GM21381 (cell line): ENCODE measurements around the gene OFD1.
"Not testable (repeated sequence)": the region's sequence is repeated elsewhere in the genome, so short reads cannot be mapped to it uniquely, and the experiment has no call there.

Source experiments
- ATAC-seq: cut with Tn5 transposase; IDR thresholded peaks from one replicate; pipeline ENCODE4 v1.9.1; 2021; ENCODE audit warnings: mild to moderate bottlenecking, moderate library complexity; ENCODE audit not compliant: unreplicated experiment

OFD1 gene

DNA sequence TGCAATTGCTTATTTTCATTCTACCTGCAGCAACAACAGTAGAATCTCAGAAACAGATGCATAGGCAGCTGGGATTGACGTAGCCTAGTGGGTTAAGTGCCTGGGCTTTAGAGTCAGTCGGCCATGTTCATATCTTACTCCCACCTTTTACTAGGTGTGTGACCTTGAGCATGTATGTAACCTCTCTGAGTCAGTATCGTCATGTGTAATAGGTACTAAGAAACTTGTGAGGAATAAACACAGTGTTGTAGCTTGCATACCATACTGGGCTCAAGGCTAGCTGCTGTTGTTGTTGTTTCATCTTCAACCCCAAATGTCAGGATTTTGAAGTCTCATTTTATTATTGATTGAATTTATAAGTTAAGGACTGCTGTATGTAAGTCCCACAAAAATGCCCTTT lies 31.4 kb upstream of the OFD1 start:
- no peak for ATAC-seq

DNA sequence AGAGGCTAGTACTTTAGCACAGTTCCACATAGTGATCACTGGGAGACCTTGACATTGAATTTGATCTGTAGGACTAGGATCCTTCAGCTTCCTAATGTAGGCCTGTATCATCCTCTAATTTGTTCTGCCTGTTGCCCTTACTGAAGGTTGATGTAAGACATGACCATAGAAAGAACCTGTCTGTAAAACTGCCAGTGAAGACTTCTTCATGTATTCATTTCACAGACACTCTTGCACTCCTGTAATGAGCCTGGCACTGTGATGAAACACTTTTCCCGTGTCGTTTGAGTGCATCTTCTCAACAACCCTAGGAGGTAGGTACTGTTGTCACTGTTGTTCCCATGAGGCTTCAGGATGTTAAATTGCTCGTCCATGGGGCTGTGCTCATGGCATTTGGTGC lies 31.0 kb upstream of the OFD1 start:
- no peak for ATAC-seq

DNA sequence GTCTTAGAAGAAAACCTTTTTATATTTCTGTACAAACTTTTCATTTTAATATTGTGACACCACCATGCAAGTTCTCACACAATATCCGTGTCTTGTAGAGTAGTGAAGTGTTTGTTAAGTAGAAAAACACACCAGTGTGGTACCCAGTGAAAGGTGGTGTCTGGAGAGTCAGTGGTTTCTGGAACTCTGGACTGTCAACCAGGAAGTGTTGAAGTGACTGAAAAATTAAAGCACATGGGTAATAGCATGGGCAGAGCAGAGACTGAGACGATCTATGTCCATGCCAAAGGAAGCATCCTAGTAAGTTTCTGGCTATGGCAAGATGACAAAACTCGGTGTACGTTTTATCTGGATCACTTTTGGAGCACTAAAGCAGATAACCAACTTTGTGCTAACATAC lies 23.4 kb upstream of the OFD1 start:
- no peak for ATAC-seq

DNA sequence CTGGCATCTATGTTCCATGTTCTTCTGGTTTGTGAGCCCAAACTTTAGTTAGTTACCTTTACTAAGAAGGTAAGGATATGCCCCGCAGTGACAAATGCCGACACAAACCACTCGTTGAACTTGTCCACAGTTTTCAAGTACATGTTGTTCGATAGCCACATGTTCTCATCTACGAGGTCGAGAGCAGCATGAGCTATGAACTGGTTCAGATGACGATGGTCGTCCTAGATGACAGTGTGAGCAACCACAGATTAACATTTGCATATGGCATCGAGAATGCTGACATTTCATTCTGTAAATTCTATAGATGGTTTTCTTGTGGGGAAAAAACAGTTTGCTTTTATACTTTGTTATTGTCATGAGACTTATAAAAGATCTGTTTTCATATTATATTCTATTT lies 18.1 kb upstream of the OFD1 start:
- no peak for ATAC-seq

DNA sequence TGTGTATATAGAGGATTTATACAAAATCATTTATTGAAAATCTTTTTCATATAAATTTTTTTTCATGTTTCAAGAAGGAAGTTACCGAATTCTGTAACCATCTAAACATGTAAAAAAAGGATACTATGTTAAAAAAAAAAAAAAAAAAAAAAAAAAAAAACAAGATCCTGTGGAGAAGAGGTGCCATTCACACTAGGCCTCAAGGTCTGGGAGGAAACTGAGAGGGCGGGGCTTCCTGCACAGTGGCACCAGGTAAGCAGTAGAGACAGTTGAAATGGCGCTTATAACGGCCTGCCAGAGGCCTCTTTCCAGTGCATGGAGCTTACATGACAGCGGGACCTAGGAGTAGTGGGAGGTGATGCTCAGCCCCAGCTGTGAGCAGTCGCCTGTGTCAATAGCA lies 17.6 kb upstream of the OFD1 start:
- no peak for ATAC-seq

DNA sequence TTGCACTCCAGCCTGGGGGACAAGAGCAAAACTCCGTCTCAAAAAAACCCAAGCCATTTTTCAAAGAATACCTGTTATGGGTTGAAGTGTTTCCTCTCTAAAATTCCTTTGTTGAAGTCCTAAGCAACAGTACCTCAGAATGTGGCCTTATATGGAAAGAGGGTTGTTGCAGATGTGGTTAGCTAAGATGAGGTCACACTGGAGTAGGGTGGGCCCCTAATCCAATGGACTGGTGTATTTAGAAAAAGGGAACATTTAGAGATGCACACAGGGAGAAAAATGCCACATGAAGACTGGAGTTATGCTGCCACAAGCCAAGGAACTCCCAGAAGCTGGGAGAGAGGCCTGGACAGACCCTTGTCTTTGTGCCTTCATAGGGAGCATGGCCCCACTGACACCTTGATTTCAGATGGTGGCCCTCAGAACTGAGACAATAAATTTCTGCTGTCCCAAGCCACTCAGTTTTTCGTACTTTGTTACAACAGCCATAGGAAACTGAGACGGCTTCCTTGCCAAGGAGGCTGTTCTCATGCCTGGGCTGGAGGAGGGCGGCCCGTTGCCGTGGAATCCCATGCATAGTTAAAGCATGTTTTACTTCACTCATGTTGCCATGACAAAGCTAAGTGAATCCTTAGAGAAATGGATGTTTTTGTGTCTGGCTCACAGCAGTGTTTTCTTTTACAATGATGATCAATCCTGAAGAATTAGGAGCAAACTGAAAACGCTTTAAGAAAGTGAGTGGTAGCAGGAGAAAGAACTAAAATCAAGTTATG lies 16.7 kb upstream of the OFD1 start:
- ATAC-seq, result no peak

DNA sequence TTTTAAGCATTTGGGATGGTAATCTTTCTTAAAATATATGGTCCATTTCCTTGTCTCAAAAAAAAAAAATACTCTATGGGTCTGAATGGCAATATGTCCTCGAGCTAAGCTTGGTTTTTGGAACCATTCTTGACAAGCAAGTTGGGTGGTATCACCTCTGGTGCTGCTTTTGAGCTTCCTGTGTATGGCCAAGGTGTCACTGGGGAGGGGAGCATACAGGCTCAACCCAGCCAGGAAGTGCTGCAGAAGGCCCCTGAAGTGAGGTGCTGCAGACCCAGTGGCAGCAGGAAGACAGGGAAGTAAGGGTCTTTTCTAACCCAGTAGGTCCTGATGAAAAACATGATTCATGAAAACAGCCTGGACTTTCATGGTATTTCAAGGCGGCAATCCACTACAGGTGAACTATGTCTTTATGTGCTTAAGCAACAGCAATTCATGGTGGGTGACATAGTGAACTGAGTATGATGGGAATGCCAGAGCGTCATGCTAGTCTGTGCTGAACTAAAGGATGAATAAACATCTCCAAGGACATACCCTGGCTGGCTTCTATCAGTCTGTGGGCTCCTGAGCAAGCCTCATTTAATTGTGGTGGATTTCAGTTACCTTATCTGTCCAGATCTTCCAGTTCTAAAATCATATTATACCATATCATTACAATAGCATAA lies 15.2 kb upstream of the OFD1 start:
- no peak for ATAC-seq

DNA sequence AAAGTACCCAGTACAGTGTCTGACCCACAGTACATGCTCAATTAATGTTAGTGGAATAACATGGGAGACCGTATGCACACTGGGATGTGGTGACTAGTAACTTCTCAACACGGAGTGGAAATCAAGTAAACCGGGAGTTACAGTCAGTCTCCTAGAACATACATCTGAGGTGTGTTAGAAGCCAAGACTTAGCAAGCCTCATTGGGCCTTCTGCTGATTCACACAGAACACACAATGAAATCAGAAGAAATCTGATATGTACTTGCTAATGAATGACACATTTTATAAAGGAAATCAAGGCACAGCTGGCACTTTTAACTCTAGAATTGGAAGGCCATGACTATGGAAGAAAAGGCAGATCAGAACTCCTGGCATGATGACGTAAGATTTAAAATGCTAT lies 13.2 kb upstream of the OFD1 start:
- no peak for ATAC-seq

DNA sequence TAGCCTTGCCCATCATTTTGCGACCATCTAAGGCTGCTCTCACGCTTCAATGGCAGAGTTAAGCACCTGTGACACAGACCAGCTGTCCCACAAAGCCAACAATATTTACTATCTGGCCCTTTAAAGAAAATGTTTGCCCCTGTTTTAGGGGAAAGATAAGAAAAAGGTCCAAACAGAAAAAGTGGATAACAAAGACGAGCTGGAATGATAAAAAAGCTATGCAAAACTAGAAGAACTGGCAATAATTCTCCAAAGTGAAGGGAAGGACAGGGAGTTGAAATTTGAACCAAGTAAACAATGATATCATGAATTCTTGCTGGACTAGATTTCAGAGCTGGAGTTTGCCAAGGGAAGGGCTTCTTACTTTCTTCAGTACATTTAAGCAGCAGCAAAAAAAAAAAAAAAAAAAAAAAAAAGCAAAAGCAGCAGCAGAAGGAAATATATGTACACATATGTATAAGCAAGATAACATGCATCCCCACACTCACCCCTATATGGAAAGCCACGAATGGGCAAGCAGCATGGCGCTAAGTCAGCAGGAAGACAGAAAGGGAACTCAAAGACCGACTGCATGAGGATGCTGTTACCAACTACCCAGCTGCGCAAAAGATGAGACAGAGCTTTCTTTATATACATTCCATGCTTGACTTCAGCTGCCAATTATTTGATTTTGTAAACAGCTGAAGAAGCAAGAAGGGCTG lies 12.6 kb upstream of the OFD1 start:
- no peak for ATAC-seq

DNA sequence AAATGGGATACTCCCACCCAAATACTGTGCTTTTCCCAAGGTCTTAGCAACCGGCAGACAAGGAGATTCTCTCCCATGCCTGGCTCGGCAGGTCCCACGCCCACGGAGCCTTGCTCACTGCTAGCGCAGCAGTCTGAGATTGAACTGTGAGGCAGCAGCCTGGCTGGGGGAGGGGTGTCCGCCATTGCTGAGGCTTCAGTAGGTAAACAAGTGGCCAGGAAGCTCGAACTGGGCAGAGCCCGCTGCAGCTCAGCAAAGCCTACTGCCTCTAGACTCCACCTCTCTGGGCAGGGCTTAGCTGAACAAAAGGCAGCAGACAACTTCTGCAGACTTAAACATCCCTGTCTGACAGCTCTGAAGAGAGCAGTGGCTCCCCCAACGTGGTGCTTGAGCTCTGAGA lies 9.7 kb upstream of the OFD1 start:
- not testable (repeated sequence) for ATAC-seq

DNA sequence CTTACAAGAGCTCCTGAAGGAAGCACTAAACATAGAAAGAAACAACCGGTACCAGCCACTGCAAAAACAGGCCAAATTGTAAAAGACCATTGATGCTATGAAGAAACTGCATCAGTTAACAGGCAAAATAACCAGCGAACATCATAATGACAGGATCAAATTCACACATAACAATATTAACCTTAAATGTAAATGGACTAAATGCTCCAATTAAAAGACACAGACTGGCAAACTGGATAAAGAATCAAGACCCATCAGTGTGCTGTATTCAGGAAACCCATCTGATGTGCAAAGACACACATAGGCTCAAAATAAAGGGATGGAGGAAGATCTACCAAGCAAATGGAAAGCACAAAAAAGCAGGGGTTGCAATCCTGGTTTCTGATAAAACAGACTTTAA lies 8.0 kb upstream of the OFD1 start:
- ATAC-seq, result not testable (repeated sequence)

DNA sequence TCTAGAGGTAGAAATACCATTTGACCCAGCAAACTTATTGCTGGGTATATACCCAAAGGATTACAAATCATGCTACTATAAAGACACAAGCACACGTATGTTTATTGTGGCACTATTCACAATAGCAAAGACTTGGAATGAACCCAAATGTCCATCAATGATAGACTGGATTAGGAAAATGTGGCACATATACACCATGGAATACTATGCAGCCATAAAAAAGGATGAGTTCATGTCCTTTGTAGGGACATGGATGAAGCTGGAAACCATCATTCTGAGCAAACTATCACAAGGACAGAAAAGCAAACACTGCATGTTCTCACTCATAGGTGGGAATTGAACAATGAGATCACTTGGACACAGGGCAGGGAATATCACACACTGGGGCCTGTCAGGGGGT lies 4.0 kb upstream of the OFD1 start:
- not testable (repeated sequence) for ATAC-seq

DNA sequence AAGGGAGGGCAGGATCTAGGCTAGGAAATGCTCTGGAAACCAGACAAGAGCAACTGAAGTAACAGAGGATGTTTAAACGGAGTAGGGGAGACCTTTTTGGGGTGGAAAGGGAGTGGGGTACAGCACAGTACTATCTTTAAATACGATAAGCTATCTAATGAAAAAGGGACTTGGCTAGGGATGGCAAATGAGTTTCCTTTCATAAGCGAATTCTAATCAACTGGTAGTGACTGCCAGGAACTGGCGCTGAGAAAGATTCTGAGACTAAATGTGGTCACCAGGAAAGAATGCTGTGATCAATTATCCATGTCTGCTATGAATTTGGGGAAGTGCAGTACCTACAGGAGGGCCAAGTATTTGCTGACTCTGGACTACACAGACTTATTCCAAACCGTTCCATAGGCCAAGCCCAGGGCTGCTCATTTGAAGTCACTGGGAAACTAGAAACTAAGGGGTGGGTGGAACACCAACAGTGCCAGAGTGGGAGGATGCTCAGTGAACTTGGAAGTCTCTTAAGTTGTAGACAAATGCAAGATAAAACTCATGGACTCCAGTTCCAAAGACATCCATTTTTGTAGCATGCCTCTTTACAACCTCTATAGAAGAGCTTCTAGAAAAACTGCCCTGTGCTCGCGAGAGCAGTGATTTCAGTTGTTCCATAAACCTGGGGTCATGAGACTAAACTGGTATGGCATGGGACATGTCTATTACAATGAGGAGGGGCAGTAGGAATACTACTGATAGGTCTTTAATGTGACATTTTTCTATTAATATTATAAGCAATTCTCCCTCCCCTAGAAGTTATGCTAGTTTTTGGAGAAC lies 2.1 kb upstream of the OFD1 start:
- no peak for ATAC-seq

DNA sequence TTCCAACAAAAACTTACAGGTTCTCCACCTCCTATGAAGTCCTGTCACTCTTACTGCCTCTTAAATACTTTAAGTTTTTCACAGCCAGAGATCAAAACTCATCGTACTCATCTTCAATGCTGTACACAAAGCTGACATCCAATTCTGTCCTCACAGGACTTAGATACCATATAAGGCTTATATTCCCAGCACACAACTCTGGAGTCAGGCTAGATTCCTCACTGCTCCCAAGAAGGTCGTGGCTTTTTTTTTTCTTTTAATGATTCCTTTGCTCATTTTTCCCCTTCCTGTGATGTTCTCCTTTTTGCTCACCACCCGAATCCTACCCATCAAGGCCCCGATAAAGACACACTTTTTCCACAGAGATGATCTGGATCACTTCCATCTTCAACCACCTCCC lies 1.0 kb upstream of the OFD1 start:
- ATAC-seq, result no peak

DNA sequence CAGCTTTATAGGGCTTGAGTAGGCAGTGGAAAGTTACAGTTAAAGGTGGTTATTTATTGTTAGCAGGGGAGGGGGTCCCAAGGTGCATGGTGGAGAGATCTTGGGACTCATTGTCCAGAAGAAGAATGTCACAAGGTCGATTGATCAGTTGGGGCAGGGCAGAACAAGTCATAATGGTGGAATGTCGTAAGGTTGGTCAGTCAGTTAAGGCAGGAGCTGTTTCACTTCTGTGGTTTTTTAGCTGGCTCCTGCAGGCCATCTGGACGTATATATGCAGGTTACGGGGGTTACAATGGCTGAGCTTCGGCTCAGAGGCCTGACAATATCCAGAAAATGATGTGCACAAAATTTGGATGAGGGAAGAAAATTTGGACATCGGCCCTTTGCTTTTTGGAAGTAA lies 7.1 kb downstream of the OFD1 start:
- ATAC-seq, result no peak

DNA sequence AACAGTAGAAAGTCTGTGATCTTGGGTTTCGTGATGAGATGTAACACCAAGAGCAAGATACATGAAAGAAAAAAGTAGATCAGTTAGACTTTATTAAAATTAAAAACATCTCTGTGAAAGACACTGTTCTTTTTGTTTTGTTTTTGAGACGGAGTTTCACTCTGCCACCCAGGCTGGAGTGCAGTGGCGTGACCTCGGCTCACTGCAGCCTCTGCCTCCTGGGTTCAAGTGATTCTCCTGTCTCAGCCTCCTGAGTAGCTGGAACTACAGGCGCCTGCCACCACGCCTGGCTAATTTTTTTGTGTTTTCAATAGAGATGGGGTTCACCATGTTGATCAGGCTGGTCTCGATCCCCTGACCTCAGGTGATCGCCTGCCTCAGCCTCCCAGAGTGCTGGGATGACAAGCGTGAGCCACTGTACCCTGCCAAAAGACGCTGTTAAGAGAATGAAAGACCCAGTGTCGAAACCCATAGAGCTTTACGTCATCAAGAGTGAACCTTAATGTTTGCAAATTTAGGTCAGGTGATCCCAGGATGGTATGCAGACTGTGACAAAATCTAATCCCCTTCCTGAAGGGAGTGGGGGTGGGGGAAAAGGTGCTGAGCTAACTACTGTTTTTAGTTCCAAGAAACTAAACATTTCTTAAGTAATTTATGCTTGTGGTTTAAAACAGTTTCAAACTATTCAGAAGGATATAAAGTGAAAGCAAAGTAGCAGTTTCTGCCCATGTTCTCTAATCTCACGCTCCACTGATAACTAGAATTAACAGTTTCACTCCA lies 8.0 kb downstream of the OFD1 start:
- ATAC-seq, result peak; percentile 86

DNA sequence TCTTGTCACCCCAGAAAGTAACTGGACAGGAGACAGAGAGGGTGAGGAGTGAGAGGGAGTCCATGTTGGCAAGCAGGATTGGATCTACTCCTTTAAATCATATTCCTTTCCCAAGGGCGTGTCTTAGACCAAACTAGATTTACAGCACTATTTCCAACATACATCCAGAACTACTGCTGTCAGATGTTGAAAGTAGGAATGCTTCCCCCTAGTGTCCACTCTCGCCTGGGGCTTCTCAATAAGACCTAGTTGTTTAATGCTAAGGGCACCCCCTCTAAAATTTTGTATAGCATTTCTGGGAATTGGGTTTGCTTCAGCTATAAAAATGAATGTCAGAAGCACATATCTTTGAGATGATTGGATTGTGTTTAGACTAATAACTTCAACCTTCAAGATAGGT lies 13.3 kb downstream of the OFD1 start:
- ATAC-seq, result no peak

DNA sequence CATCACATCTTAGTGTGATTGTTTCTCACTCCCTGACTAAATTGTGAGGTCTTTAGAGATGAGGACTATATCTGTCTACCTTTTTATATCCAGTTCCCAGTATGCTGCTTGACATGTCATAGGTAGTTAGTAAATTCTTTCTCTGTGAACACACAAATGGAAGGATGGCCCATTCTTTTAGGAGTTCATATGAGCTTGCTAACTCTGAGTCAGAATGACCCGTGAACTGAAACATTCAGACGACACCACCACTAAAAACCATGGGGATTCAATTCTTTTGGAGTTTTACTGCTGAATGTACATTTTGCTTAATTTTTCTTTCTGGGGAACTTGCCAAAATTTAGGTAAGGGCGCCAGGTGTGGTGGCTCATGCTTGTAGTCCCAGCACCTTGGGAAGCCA lies 13.9 kb downstream of the OFD1 start:
- no peak for ATAC-seq

DNA sequence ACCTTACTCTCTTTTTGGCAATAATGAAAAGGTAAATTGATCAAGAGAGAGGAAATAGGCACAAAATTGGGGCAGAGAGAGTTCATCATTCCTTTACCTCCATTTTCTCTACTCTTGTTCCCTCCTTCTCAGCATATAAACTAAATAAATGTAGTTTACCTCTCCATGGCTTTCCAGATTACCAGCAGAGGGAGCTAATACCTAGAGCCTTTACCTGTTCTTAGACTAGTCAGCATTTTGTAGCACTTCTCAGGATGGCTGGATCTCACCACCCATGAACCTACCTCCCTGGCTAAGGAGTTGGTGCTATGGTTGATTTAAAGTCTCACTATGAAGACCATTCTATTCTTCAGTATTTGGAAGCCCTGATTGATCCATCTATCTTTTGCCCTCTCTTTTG lies 15.7 kb downstream of the OFD1 start:
- ATAC-seq, result no peak

DNA sequence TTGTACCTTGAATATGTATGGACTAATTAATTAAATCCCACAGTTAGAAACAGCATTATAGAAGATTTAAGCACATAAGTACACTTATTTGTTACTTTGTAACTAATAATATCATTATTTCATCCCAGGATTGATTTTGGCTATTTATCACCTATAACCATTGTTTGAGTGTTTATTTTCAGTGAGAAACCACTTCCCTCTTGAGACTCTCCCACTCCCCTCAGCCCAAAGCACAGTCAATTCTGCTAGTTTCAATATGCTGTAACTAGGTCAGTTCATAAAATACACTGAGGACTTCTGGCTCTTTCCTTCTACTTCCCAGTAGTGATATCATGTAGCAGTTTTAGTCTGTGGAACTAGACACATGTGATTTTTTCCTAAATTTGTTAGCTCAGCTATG lies 16.3 kb downstream of the OFD1 start:
- peak; percentile 48 for ATAC-seq

DNA sequence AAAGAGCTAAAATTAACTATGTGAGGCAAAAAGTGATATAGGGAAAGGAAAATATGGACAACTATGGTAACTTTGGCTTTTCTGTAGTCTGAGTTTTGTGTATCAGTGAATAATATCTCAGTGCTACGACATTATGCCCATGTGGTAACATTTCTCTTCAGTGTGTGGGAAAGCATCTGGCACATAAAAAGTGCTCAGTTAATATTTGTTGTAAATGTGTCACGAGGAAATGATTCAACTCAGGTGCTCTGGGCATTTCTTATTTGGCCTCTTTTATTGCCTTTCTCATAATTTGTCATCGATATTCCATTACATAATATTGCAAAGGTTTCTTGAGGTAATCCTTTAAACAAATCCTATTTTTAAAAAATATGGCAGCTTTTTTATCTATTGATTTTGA lies 17.6 kb downstream of the OFD1 start:
- no peak for ATAC-seq
